Dedifferentiated amniotic fluid mesenchymal stem cell (primary cell): ENCODE results near the gene DAPK3.
"Not testable (repeated sequence)": the region's sequence is repeated elsewhere in the genome, so short reads cannot be mapped to it uniquely, and the experiment has no call there.

Source experiments
- DNase-seq: peaks from one replicate; pipeline ENCODE4 v3.0.0-alpha.2; 2016; ENCODE audit errors: extremely low spot score

DAPK3 gene

DNA sequence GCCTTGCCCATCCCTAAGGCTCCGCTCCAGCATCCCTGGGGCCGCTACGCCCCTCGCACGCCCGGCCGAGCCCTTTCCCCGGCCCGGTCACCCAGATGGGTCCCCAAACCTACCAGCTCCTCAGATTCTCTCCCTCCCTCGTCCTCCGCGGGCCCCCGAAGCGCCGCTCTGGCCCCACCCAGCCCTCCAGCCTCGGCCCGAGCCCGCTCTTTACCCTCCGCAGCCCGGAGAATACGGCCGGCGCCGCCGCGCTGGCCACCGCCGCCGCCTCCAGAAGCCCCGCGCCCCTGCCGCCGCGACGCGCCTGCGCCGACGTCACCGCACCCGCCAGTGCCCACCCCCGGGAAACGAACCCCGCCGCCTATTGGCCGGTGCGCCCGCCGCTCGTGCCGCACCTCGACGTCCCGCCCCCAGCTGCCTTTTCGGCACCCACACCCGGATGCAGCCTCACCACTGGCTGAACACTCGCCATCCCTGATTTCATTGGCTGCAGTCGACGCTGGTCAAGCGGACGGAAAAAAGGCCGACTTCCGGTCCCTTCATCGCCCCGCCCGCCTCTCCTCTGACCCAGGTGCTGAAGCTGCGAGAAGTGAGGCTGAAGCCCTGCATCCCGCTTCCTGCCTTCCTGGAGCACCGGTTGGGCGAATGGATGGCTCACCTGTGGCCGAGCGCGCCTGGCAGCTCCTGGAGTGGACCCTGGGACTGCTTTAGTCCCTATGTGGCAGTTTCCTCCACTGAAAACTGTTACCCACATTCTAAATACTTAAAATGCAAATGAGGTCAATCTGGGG, at the start of gene DAPK3:
Gene DAPK3 (minus strand): TSS at position 292 of the 791 bp plus-strand sequence. CDS start 1,364 bp downstream, outside the sequence.
- DNase-seq, result peak; percentile 98

DNA sequence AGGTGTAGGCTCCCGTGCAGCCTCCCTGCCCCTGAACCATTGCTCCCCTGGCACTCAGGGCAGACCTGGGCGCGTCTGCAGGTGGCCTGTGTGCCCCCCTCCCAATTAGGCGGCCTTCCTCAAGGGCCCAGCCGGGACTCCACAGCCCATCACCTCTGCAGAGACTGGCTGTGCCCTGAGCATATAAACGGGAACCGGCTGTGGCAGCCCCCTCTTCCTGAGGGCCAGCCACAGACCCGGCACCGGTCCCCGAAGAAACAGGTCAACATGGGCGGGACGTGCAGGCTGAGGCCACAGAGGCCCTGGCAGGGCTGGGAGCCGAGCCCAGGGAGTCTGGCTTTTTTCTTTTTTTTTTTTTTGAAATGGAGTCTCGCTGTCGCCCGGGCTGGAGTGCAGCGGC, 48.7 kb upstream of the DAPK3 start:
- DNase-seq, result no peak

DNA sequence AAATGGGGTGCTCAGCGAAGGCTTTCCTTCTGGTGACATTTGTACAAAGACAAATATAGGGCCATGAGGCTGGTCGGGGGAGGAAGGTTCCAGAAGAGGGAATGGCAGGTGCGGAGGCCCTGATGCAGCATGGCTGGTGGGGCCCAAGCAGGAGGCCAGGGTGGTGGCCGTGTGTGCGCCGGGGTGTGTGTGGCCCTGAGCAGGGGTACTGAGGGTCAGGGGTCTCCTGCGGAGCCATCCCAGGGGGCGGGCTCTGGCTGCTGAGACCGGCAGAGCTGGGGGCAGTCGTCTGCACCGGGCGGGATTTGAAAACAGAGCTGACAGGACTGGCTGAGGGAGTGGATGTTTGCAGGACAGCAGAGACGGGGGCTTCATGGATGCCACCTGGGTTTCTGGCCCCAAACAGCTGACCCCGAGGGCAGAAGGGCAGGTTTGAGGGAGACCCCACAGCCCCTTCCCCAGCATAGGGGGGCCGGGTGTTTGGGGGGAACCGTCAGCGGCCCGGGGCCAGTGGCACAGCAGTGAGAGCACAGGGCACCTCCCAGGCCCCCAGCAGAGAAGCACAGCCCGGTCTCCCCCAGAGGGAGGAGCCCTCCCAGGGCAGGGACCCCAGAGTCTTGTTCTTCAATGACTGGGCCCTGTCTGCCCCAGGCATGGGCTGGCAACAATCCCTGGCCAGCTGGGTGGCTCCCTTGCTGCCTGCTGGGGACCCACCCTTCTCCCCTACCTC, 48.0 kb upstream of the DAPK3 start:
- no peak for DNase-seq

DNA sequence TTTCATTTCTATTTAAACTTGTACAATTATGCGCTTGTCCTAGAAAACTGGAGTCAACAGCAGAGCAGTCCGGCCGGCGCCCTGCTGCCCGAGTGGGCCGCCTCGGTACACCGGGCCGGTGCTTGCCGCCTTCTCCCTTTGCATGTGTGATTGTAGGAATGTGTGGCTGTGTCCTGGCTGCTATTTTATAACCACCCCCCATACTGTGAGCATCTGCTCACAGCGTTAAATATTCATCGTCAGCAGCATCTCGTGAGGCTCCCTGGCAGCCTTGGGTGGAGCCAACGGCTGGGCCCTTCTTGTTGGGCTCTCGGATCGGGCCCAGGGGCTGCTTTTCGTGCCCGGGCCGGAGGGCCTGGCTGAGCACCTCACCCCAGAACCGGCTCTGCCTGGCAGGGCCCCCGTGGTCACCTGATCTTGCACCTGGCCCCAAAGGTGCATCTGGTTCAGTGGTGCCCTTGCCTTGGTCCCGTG, 47.3 kb upstream of the DAPK3 start:
- no peak for DNase-seq

DNA sequence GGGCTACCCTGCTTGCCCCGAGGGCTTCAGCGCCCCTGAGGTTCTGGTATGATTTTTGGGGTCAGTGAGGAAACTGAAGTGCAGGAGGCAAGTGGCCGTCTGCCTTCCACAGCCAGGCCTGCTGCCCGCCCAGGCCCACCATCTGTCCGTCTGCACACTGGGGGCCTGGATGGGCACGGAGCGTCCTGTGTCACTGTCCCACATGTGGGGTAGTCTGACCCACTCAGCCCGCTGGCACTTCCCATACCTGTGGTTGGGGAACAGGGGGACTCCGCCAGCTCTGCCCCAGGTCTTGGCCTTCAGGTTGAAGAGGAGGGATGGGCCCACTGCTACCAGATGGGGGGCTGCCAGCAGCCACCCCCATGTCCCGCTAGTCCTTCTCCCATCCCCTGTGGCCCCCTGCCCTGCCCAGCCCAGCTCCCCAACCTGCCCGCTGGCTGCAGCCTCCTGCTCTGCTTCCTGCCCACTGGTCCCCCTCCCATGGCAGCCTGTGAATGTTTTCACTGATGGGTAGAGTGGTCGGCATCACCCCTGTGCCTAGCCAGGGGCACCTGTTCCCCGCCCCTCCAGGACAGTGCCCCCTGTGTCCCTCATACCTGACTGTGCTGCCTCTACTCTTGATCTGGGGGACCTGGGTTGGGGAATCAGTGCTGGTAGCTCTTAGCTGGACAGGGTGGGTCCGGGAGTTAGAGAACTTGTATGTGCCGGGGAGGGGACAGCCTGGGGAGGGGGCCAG, 46.2 kb upstream of the DAPK3 start:
- DNase-seq, result no peak

DNA sequence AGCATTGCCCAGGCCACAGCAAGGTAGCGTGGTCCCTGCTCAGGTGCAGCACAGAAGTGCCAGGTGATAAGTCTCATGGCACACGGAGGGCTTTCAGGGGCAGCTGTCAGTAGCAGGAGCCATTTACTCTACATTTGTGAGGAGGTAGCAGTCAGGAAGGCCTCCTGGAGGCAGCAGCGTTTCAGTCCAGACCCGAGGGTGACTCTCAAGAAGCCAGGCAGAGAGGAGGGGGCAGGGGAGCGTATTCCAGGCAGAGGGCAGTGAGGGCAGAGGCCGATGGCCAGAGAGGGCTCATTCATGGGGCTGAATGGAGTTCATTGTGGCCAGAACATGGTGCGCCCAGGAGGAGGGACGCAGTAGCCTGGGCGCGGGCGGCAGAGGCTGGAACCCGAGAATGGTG, 45.6 kb upstream of the DAPK3 start:
- DNase-seq, result no peak

DNA sequence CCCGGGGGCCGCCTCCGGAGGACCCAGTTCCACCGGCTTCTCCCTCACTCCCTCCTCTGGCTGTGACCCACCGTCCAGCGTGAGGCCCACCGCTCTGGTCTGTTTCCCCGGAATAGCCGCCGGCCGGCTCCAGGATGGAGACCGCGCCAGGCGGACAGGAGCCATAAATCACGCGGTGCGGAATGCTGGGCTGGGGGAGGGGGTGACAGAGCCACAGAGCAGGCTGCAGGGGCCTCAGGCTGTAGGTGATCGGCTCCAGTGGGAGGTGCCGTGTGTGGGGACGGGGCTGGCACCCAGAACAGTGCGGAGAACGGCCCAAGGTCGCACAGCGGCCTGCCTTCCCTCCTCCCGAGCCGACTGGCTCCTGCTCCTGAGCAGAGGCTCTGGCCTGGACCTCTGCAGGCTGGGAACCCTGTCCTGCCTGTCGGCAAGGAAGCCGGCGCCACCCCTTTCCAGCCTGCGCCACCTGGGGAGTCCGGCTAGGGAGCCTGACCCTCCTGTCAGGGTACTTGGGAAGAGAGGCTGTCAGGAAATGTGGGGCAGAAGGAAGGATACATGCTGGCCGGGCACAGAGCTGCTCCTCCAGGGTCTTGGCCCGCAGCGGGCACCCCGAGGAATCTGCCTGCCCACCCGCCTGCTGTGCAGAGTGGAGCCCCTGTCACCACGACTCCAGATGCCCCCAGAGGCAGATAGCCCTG, 45.0 kb upstream of the DAPK3 start:
- no peak for DNase-seq

DNA sequence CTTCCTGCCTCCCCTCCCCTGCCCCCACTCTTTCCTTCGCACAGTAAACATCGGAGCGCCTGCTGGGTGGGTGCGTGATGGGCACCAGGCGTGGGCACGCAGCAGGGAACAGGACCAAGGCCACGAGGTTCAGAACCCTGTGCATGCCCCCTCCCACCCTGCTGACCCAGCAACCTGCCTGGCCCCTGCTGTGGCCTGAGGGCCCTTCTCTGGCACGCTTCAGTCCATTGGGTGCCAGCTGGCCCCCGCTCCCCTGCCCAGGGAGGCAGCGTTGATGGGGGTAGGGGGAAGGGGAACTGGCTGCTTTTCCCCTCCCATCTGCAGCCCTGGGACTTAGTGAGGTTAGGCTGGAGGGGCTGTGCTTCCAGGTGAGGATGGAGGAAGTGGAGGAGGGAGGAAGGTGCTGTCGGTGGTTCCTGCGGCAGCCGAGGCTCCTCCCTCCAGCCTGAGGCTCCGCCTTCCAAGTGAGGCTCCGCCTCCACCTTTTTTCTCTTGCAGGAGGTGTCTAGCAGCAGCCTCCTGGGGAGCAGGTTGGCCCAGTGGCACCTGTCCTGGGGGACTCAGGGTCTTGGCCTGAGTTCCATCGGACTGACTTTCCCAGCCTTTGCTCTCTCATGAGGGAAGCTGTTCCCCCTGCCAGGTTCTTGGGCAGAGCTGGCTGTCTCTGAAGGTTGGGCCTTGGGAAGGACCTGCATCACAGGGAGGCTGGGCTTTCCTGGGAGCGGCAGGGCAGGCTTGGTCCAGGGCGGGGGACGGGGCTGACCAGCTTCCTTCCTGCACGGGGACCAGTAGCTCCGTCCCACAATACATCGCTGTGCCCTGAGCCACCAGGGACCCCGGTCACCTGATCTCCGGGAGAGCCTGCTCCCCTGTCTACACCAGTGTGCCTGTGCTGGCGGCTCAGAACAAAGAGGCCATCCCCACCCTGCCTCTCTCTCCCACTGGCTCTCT, 43.9 kb upstream of the DAPK3 start:
- DNase-seq, result no peak

DNA sequence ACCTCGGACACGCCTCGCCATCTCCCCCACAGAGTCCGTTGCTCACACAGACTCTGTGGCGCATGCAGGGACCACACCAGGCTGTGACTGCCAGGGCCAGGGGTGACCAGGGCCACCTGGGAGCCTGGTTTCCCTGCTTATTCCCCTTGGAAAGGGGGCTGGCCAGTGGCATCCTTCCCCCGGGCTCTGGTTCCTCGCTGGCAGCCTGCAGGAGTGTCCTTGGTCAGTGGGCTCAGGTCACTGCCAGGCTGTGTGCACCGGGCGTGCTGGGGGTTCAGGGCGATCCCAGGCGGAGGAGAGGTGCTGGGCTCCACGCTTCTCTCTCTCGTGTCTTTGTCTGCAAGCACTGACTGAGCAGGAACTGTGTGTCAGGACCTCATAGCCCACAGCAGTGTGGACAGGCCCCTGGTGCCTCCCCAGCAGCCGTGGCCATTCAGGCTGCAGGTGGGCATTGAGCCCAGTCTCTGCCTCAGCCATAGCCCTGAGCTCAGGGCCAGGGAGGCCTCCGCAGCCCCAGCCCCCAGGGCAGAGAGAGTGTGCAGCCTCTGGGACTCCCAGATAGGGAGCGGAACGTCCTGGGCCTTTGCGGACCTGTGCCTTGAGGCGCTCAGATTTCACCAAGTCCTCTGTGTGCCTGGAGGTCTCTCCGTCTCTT, 43.1 kb upstream of the DAPK3 start:
- no peak for DNase-seq

DNA sequence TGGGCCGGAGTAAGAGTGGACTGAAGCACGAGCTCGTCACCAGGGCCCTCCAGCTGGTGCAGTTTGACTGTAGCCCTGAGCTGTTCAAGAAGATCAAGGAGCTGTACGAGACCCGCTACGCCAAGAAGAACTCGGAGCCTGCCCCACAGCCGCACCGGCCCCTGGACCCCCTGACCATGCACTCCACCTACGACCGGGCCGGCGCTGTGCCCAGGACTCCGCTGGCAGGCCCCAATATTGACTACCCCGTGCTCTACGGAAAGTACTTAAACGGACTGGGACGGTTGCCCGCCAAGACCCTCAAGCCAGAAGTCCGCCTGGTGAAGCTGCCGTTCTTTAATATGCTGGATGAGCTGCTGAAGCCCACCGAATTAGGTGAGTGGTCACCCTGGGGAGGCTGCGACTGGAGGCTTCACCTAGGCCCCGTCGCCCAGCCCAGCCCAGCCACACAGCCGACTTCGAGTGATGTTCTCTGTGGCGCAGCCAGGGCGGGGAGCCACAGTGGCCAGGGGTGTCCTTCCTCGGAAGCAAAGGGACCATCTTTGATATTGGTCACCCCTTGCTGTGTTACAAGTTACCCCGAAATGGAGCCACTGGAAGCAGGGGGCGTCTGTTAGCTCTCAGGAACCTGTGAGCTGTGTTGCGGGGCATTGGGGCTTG, 42.2 kb upstream of the DAPK3 start:
- DNase-seq, result no peak

DNA sequence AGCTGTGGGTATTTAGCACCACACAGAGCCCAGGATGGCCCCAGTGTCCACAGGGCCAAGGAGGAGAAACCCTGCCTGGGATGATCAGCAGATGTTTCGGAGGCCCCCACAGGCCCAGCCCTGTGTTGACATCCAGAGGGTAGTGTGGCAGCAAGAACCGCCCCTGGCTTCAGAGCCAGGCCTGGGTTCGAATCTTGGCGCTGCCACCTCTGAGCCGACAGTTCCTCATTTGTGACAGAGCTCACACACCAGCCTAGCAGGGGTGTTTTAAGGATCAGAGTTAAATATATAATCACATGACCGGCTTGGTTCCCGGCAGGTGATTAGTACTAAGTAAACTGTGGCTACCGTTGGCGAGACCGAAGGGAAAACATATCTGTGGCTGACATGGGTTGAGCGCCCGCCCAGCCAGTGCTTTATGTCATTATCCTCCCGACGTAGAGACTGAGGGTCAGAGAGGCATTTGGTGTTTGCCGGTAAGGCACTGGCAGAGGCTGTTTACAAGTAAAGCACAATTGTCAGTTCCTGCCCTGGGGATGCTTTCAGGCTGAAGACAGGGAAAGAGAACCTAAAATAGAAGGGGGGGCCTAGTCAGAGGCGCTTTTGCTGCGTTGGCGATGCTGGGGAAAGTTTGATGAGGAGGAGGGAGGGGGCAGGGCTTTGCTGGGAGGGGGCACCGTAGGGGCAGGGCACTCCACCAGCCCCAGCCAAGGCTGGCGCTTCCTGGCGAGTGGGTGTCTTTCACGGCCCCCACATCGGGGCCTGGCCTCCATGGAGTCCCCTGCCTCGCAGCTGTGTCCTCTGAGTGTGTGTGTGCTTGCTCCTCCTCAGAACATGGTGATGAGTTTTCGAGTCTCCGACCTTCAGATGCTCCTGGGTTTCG, 41.4 kb upstream of the DAPK3 start:
- DNase-seq, result no peak

DNA sequence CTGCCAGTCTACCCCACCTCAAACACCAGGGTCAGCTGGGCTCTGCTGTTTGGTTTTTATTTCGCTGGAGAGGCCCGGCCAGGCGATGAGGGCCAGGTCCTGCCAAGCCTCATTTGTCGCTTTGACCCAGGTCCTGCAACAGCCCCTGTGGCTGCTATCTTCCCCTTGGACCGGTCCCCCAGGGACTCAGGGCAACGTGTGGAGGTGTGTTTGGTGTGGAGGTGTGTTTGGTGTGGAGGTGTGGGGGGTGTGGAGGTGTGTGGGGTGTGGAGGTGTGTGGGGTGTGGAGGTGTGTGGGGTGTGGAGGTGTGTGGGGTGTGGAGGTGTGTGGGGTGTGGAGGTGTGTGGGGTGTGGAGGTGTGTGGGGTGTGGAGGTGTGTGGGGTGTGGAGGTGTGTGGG, 40.5 kb upstream of the DAPK3 start:
- not testable (repeated sequence) for DNase-seq

DNA sequence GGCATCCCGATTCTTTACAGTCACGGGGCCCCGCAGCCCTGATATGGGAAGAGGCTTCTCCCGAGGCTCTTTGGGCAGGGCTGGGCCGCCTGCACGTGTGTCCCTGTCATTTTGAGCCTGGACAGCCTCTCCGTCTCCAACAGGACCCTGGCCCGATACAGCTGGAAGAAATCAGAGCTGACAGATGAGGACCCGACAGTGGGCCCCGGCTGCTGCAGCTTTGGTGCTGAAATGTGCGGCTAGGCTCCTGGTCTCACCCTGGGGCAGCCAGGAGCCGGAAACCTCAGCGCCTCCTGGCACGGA, 39.9 kb upstream of the DAPK3 start:
- no peak for DNase-seq

DNA sequence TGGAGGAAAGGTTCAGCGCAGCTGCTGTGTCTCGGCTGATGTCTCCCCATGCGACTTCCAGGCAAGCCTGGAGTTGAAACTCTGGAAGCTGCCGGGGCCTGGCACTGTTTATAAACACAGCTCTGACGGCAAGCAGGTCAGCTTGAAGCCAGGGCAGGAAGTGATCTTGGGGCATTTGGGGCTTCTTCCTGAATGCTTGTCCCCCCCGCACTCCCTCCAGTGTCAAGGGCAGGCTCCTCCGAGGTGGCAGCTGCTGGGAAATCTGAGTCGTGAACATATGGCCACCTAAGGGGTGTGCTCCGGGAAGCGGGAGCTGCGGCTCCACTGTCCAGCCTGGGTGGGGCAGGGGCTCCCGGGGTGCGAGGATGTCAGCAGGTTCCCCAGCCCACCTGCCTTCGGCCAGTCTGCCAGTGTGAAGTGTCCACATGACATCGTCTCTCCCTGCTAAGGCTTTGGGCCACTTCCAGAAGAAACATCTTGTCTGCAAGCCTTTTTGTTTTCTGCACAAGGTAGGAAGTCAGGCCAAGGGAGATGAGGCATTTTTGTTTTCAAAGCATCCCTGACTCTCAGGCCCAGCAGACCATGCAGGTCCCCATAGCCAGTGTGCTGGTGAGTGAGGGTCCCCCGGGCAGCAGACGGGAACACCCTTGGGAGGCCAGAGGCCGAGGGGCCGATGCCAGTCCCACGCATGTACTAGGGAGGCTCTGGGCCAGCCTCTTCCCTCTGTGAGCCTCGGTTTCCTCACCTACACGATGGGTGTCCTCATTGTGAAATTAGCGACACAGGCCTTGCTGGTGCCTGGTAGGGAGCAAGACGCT, 39.3 kb upstream of the DAPK3 start:
- DNase-seq, result no peak

DNA sequence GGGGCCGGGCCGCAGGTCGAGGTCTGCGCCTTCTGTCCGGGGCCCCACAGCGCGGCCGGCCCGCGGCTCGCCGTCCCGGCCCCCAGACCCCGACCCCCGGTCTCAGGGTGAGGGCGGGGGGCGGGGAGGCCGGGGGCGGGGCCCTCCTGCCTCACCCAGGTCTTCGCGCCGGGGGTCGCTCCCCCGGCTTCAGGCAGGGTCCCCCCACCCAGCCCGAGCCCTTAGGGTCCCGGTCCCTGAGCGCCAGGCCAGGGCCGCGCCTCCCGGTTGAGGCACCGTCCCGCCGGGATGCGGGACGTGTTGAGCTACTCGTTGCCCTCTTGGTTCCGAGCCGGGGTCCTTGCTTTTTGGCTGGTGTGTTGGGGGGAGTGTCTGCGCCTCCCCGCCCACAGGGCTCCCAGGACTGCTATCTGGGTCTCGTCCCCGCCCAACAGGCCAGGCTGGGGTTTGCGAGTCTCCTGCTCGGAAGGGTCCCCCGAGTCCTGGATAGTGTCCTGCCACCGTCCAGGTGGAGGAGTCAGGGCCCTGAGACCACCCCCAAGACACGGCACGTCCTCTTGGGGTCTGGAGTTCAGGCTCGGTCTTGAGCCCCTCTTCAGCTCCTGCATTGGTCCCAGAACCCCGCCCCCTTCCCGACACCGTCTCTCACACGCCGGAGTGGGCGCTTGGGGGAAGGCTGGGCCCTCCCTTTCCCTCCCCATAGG, 37.1 kb upstream of the DAPK3 start:
- no peak for DNase-seq

DNA sequence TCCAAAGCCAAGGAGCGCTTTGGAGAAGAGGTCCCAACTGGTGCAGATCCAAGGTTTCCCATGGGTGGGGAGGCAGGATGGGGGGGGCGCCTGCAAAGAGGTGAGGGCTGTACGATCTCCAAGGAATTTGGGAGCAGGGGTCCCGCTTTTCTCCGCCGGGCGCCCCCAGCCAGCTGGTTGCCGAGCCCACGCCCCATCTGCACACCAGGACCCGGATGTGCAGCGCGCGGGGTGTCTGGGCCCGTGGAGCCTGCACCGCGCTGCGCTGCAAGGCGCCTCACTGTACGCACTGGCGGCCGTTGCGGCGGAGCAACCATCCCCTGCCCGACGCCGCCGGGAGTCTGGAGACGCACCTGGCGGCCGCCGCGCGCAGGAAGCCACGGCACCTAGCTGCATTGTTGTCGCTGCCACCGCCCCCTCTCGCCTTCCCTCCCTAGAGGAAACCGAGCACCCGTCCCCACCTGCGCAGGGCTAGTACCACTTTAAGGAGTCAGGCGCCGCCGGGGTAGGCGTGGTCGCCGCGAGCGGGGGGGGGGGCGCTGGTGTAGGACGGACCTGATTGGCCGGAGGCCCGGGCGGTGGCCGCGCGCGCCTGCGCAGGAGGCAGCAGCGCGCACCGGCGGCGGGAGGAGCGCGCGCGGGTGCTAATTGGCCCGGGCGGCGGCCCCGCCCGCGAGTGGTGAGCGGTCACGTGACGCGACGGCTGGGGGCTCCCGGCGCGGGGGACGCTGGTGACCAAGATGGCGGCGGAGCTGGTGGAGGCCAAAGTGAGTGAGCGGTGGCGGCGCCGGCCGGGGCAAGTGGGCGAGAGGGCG, 36.3 kb upstream of the DAPK3 start, which contains the start of gene PIAS4:
Gene PIAS4 (plus strand): TSS at position 716 of the 815 bp plus-strand sequence. CDS start 25 bp downstream, at position 741.
- peak; percentile 89 for DNase-seq
